Head of caudate nucleus (tissue), 42 donors: ENCODE results near the gene INHBB.
"Not testable (repeated sequence)": the region's sequence is repeated elsewhere in the genome, so short reads cannot be mapped to it uniquely, and the experiment has no call there.

Source experiments
- DNase-seq, 42 donors: peaks; one replicate each; pipeline versions ENCODE4 v3.0.0 to v3.0.0-alpha.2; 2020 to 2021; ENCODE audit warnings: mixed read lengths in 7 of 42
- intact Hi-C: fragments of 100-400 bp; cut with DNase I; formaldehyde crosslinking; loops from one replicate; pipeline ENCODE4 v1.15.0; 2022

INHBB gene

GRCh38 chr2:120314690-120315366 is 31.1 kb upstream of the INHBB start:
- intact Hi-C loops: loop anchor here (10.0 kb wide), 2 partner anchors 90 to 210 kb away; partner anchors contain the start of gene TMEM185B
- DNase-seq: peak in 1 of 42 donors; percentile 19

- intact Hi-C loops: loop anchor here (10.0 kb wide), 2 partner anchors 91 to 211 kb away; partner anchors contain the start of gene TMEM185B
- peak in 1 of 42 donors; percentile 5 for DNase-seq
These were observed 30.4 kb upstream of the INHBB start for GRCh38 chr2:120315367-120316033.

- DNase-seq: peak in 1 of 42 donors; percentile 16
- intact Hi-C loops: loop anchor here (10.0 kb wide), 2 partner anchors 91 to 211 kb away; partner anchors contain the start of gene TMEM185B
These were observed 29.9 kb upstream of the INHBB start for GRCh38 chr2:120316071-120316470.

- DNase-seq: peak in 1 of 42 donors; percentile 23
These were observed 29.3 kb upstream of the INHBB start for GRCh38 chr2:120316528-120317179.

GRCh38 chr2:120317180-120317533 is 28.8 kb upstream of the INHBB start:
- peak in 2 of 42 donors; percentile 10 to 12 for DNase-seq
- intact Hi-C loops: loop anchor here (10.0 kb wide), 2 partner anchors 92 to 212 kb away; partner anchors contain the start of gene TMEM185B

More at GRCh38 chr2:120316528-120317179, 29.3 kb upstream of the INHBB start:
- intact Hi-C loops: loop anchor here (10.0 kb wide), 2 partner anchors 92 to 212 kb away; partner anchors contain the start of gene TMEM185B

- DNase-seq: peak in 3 of 42 donors; percentile 5 to 15 (median 13)
- intact Hi-C loops: loop anchor here (10.0 kb wide), 2 partner anchors 93 to 213 kb away; partner anchors contain the start of gene TMEM185B
These were observed 28.0 kb upstream of the INHBB start for GRCh38 chr2:120317916-120318315.

- peak in 6 of 42 donors; percentile 8 to 40 (median 20) for DNase-seq
These were observed 27.3 kb upstream of the INHBB start for GRCh38 chr2:120318626-120319025.

GRCh38 chr2:120319123-120319522 is 26.8 kb upstream of the INHBB start:
- DNase-seq: no peak
- intact Hi-C loops: loop anchor here (10.0 kb wide), 2 partner anchors 94 to 214 kb away; partner anchors contain the start of gene TMEM185B

More at GRCh38 chr2:120318626-120319025, 27.3 kb upstream of the INHBB start:
- intact Hi-C loops: loop anchor here (10.0 kb wide), 2 partner anchors 94 to 214 kb away; partner anchors contain the start of gene TMEM185B

GRCh38 chr2:120319686-120320317 is 26.1 kb upstream of the INHBB start:
- intact Hi-C loops: loop anchor here (10.0 kb wide), 2 partner anchors 95 to 215 kb away; partner anchors contain the start of gene TMEM185B
- DNase-seq: no peak

GRCh38 chr2:120320318-120320851 is 25.6 kb upstream of the INHBB start:
- no peak for DNase-seq

GRCh38 chr2:120320887-120321556 is 24.9 kb upstream of the INHBB start:
- intact Hi-C loops, DNase-seq: not testable (repeated sequence)

More at GRCh38 chr2:120320318-120320851, 25.6 kb upstream of the INHBB start:
- intact Hi-C loops: no loop called here

GRCh38 chr2:120321721-120322284 is 24.1 kb upstream of the INHBB start:
- DNase-seq: no peak
- intact Hi-C loops: no loop called here

GRCh38 chr2:120322329-120322728 is 23.6 kb upstream of the INHBB start:
- intact Hi-C loops: no loop called here
- DNase-seq: no peak

GRCh38 chr2:120323214-120323613 is 22.7 kb upstream of the INHBB start:
- intact Hi-C loops: no loop called here
- DNase-seq: peak in 9 of 42 donors; percentile 15 to 78 (median 53)

GRCh38 chr2:120323807-120324399 is 22.0 kb upstream of the INHBB start:
- no peak for DNase-seq
- intact Hi-C loops: no loop called here

GRCh38 chr2:120324933-120325332 is 21.0 kb upstream of the INHBB start:
- intact Hi-C loops: no loop called here
- no peak for DNase-seq

- intact Hi-C loops: no loop called here
- no peak for DNase-seq
These were observed 19.9 kb upstream of the INHBB start for GRCh38 chr2:120326066-120326465.
